ENCODE data around the gene PLEKHM3. TPM values are rescaled to one million over a fixed set of nuclear protein-coding genes. Genes with fewer than 3 reads are reported as not detected.

The PLEKHM3 gene
- total RNA-seq, 1 donor from 2014 or later: 10.4 TPM

DNA sequence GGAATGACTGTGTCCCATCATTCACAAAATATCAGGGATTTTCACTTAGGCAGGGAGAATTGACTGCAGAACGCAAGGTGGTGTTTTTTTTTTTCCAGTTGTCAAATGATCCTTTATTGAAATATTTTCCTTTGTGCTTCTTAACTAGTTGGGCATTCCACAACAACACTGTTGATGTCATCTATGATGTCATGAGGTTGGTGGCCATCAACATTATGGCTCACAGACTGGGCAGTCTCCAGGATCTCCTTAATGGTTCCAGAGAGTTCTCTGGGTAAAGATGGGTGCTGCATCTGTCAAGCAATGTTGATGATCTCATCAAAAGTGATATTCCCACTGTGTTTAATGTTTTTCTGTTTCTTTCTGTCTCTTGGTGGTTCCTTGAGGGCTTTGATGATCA lies 31.8 kb upstream of the PLEKHM3 start:
- H3K4me1 Mint-ChIP-seq (ENCODE audit: unreplicated experiment): peaks cover 2% of the 10 kb centered on the region
- no peak overlapping the region for H3K4me3 Mint-ChIP-seq (ENCODE audit: unreplicated experiment)
- H3K36me3 Mint-ChIP-seq (ENCODE audit: low read depth, unreplicated experiment): no peaks in the 10 kb centered on the region
- H3K27me3 Mint-ChIP-seq (ENCODE audit: unreplicated experiment): no peaks in the 10 kb centered on the region
- TF ChIP-seq, protein P1, sequence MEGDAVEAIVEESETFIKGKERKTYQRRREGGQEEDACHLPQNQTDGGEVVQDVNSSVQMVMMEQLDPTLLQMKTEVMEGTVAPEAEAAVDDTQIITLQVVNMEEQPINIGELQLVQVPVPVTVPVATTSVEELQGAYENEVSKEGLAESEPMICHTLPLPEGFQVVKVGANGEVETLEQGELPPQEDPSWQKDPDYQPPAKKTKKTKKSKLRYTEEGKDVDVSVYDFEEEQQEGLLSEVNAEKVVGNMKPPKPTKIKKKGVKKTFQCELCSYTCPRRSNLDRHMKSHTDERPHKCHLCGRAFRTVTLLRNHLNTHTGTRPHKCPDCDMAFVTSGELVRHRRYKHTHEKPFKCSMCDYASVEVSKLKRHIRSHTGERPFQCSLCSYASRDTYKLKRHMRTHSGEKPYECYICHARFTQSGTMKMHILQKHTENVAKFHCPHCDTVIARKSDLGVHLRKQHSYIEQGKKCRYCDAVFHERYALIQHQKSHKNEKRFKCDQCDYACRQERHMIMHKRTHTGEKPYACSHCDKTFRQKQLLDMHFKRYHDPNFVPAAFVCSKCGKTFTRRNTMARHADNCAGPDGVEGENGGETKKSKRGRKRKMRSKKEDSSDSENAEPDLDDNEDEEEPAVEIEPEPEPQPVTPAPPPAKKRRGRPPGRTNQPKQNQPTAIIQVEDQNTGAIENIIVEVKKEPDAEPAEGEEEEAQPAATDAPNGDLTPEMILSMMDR (IDR thresholded peaks at IDR 0.05; ENCODE audit: unreplicated experiment): no peak
- H3K27ac Mint-ChIP-seq (ENCODE audit: unreplicated experiment): no peak overlapping the region
- DNase-seq (ENCODE audit: low spot score): no peak
- H3K9me3 Mint-ChIP-seq (ENCODE audit: unreplicated experiment): no peaks in the 10 kb centered on the region

DNA sequence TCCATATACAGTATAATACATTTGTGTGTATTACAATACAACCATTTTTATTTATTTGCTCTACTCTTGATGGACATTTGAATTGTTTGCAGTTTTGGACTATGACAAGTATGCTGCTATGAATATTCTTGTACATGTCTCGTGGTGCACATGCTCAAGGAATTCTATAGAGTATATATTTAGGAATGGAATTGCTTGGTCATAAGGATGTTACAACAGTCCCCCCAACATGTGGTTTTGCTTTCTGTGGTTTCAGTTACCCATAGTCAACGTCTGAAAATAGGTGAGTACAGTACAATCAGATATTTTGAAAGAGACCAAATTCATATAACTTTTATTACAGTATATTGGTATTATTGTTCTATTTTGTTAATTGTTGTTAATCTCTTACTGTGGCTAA lies 24.1 kb upstream of the PLEKHM3 start:
- TF ChIP-seq, protein P1 (IDR thresholded peaks at IDR 0.05; ENCODE audit: unreplicated experiment): no peak
- no peak overlapping the region for H3K27ac Mint-ChIP-seq (ENCODE audit: unreplicated experiment)
- no peak for DNase-seq (ENCODE audit: low spot score)
- H3K4me3 Mint-ChIP-seq (ENCODE audit: unreplicated experiment): no peak overlapping the region
- H3K9me3 Mint-ChIP-seq (ENCODE audit: unreplicated experiment): no peaks in the 10 kb centered on the region
- H3K27me3 Mint-ChIP-seq (ENCODE audit: unreplicated experiment): no peaks in the 10 kb centered on the region
- no peaks in the 10 kb centered on the region for H3K4me1 Mint-ChIP-seq (ENCODE audit: unreplicated experiment)
- no peaks in the 10 kb centered on the region for H3K36me3 Mint-ChIP-seq (ENCODE audit: low read depth, unreplicated experiment)

DNA sequence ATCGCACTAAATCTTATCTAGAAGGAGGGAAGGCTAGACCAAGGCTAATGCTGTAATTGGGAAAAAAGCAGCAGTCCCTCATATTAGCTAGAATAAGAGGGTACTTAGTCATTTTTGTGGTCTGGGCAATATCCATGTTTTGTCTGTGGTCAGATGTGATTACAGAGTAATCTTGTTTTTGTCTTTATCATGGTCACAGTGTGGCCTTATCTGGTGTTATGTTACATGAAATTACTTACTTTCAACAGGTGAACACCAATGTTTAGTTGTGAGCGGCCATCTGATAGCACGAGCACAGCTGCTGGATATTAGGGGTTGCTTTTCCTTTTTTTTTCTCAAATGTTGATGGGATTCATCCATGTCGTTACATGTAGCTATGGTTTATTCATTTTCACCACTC lies 23.7 kb upstream of the PLEKHM3 start:
- DNase-seq (ENCODE audit: low spot score): no peak
- H3K27ac Mint-ChIP-seq (ENCODE audit: unreplicated experiment): no peak overlapping the region
- no peaks in the 10 kb centered on the region for H3K36me3 Mint-ChIP-seq (ENCODE audit: low read depth, unreplicated experiment)
- no peaks in the 10 kb centered on the region for H3K9me3 Mint-ChIP-seq (ENCODE audit: unreplicated experiment)
- no peak overlapping the region for H3K4me3 Mint-ChIP-seq (ENCODE audit: unreplicated experiment)
- no peaks in the 10 kb centered on the region for H3K27me3 Mint-ChIP-seq (ENCODE audit: unreplicated experiment)
- TF ChIP-seq, protein P1 (IDR thresholded peaks at IDR 0.05; ENCODE audit: unreplicated experiment): no peak
- H3K4me1 Mint-ChIP-seq (ENCODE audit: unreplicated experiment): no peaks in the 10 kb centered on the region

DNA sequence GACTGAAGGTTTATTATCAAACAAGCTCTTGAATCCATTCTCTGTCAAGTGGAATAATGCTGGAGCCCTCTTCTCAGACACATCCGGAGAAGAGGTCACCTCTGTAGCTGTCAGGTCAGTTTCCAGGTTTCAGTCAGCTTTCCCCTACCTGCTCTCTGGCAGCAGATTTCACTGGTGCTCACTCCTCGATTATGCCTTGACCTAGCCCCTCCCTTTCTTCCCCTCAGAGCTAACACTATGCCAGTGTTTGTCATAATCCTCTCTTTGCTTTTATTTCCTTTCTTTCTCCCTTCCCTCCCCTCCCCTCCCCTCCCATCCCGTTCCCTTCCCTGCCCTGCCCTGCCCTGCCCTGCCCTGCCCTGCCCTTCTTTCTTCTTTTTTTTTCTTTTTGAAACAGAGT lies 22.5 kb upstream of the PLEKHM3 start:
- H3K27me3 Mint-ChIP-seq (ENCODE audit: unreplicated experiment): no peaks in the 10 kb centered on the region
- no peak for DNase-seq (ENCODE audit: low spot score)
- no peaks in the 10 kb centered on the region for H3K36me3 Mint-ChIP-seq (ENCODE audit: low read depth, unreplicated experiment)
- TF ChIP-seq, protein P1 (IDR thresholded peaks at IDR 0.05; ENCODE audit: unreplicated experiment): no peak
- no peak overlapping the region for H3K27ac Mint-ChIP-seq (ENCODE audit: unreplicated experiment)
- H3K4me3 Mint-ChIP-seq (ENCODE audit: unreplicated experiment): no peak overlapping the region
- no peaks in the 10 kb centered on the region for H3K4me1 Mint-ChIP-seq (ENCODE audit: unreplicated experiment)
- no peaks in the 10 kb centered on the region for H3K9me3 Mint-ChIP-seq (ENCODE audit: unreplicated experiment)

DNA sequence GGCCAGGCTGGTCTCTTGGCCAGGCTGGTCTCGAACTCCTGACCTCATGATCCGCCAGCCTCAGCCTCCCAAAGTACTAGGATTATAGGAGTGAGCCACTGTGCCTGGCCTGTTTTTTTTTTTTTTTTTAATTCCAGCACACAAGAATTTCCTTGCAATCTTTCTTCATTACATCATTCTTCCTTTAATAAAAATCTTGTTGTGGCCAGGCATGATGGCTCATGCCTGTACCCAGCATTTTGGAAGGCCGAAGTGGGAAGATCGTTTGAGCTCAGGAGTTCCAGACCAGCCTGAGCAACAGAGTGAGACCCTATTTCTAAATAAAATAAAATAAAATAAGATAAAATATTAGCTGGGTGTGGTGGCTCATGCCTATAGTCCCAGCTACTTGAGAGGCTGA lies 21.4 kb upstream of the PLEKHM3 start:
- DNase-seq (ENCODE audit: low spot score): no peak
- Mint-ChIP-seq H3K4me3 (ENCODE audit: unreplicated experiment) (no peak overlapping the region), H3K27me3 (ENCODE audit: unreplicated experiment) (no peaks in the 10 kb centered on the region), H3K27ac (ENCODE audit: unreplicated experiment) (no peak overlapping the region), H3K36me3 (ENCODE audit: low read depth, unreplicated experiment) (no peaks in the 10 kb centered on the region), H3K4me1 (ENCODE audit: unreplicated experiment) (no peaks in the 10 kb centered on the region), H3K9me3 (ENCODE audit: unreplicated experiment) (no peaks in the 10 kb centered on the region)
- TF ChIP-seq, protein P1 (IDR thresholded peaks at IDR 0.05; ENCODE audit: unreplicated experiment): no peak
